Measurements from ENCODE around the gene BICRAL. TPM values are rescaled to one million over a fixed set of nuclear protein-coding genes. Genes with fewer than 3 reads are reported as not detected.

Gene BICRAL
- total RNA-seq, 1 donor from 2014 or later, result 21.0 TPM

- Histone ChIP-seq H3K27ac (no peak overlapping the region), H3K4me1 (no peaks in the 10 kb centered on the region), H3K4me3 (no peak overlapping the region), H3K27me3 (no peaks in the 10 kb centered on the region), H3K36me3 (peaks cover 95% of the 10 kb centered on the region), H3K9me3 (no peaks in the 10 kb centered on the region)
- DNase-seq (no peak), ATAC-seq (no peak)
- TF ChIP-seq, protein P1, sequence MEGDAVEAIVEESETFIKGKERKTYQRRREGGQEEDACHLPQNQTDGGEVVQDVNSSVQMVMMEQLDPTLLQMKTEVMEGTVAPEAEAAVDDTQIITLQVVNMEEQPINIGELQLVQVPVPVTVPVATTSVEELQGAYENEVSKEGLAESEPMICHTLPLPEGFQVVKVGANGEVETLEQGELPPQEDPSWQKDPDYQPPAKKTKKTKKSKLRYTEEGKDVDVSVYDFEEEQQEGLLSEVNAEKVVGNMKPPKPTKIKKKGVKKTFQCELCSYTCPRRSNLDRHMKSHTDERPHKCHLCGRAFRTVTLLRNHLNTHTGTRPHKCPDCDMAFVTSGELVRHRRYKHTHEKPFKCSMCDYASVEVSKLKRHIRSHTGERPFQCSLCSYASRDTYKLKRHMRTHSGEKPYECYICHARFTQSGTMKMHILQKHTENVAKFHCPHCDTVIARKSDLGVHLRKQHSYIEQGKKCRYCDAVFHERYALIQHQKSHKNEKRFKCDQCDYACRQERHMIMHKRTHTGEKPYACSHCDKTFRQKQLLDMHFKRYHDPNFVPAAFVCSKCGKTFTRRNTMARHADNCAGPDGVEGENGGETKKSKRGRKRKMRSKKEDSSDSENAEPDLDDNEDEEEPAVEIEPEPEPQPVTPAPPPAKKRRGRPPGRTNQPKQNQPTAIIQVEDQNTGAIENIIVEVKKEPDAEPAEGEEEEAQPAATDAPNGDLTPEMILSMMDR (IDR thresholded peaks at IDR 0.05), result no peak
- intact Hi-C loops (cut with DNase I), result no loop called here
Measured at GRCh38 chr6:42864602-42865001, 82.8 kb downstream of the BICRAL start.

GRCh38 chr6:42870145-42870936, 88.5 kb downstream of the BICRAL start:
- ATAC-seq (no peak), DNase-seq (no peak)
- intact Hi-C loops (cut with DNase I), result loop anchor here (10.0 kb wide), 1 partner anchor 206 kb away; no protein-coding TSS in a partner anchor
- Histone ChIP-seq H3K27me3 (no peaks in the 10 kb centered on the region), H3K4me1 (no peaks in the 10 kb centered on the region), H3K36me3 (peaks cover 38% of the 10 kb centered on the region), H3K27ac (no peak overlapping the region), H3K9me3 (no peaks in the 10 kb centered on the region), H3K4me3 (no peak overlapping the region)
- TF ChIP-seq, protein P1 (IDR thresholded peaks at IDR 0.05), result no peak

DNA sequence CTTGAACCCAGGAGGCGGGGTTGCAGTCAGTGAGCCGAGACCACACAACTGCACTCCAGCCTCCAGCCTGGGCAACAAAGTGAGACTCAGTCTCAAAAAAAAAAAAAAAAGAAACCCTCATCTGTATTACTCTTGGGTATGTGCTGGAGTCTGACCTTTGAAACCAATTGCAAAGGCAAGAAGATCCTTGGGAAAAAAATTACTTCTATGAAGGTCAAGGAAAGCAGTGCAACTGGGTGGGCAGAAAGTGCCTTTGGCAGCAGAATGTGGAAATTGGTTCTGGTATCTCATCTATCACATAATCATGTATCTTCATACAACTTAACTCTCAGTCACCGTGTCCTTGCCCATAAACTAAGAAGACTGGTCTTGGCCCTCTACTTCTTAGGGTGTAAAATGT, 89.9 kb downstream of the BICRAL start:
- intact Hi-C loops (cut with DNase I), result loop anchor here (10.0 kb wide), 1 partner anchor 207 kb away; no protein-coding TSS in a partner anchor
- Histone ChIP-seq H3K9me3 (no peaks in the 10 kb centered on the region), H3K27ac (no peak overlapping the region), H3K27me3 (no peaks in the 10 kb centered on the region), H3K36me3 (peaks cover 24% of the 10 kb centered on the region), H3K4me3 (no peak overlapping the region), H3K4me1 (no peaks in the 10 kb centered on the region)
- TF ChIP-seq, protein P1 (IDR thresholded peaks at IDR 0.05), result no peak
- DNase-seq (no peak), ATAC-seq (no peak)

DNA sequence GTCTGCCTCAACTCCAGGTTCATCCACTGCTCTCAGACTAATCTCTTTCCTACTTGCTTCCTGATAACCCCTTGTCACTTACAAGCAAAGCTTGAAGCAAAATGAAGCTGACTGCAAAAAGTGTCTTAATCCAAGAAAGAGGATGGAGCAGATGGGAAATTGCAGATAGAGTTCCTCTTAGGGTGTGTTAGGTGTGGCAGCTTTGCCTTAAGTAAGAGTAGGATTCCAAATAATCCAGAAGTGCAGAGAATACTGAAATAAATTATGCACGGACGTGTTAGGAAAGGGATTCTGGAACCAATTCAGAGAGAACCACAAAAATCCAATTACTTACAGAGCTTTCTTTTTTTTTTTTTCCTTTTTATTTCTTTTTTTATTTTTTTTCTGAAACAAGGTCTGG, 91.5 kb downstream of the BICRAL start:
- no peak for ATAC-seq
- TF ChIP-seq, protein P1 (IDR thresholded peaks at IDR 0.05), result no peak

DNA sequence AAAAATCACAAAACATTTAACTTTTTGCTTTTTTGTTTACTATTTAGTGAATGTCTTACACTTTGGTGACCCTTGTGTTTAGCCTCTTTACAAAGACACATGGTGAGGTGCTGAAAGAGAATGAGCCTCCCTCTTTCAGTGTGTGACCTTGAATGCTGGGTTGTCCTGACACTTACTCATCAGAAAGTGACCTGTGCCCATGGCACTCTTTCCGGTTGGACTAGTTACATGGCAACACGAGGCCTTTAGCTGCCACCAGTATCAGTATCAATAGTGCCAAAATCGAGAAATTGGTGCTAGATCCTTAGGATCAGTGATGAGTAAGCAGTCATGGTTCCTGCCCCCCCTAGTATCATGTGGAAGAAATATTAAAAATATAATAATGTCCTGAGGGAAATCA, 95.8 kb downstream of the BICRAL start:
- intact Hi-C loops (cut with DNase I), result loop anchor here (10.0 kb wide), 1 partner anchor 213 kb away; no protein-coding TSS in a partner anchor
- peak overlapping the region; percentile 60 for H3K27ac ChIP-seq

More for the DNA sequence above, 91.5 kb downstream of the BICRAL start:
- Histone ChIP-seq H3K4me1 (no peaks in the 10 kb centered on the region), H3K27ac (no peak overlapping the region), H3K36me3 (peaks cover 11% of the 10 kb centered on the region), H3K27me3 (no peaks in the 10 kb centered on the region), H3K9me3 (no peaks in the 10 kb centered on the region), H3K4me3 (no peak overlapping the region)
- no peak for DNase-seq
- intact Hi-C loops (cut with DNase I), result loop anchor here (10.0 kb wide), 1 partner anchor 209 kb away; no protein-coding TSS in a partner anchor

More for the DNA sequence above, 95.8 kb downstream of the BICRAL start:
- TF ChIP-seq, protein P1 (IDR thresholded peaks at IDR 0.05), result no peak
- no peaks in the 10 kb centered on the region for H3K27me3 ChIP-seq
- peaks cover 19% of the 10 kb centered on the region for H3K36me3 ChIP-seq
- no peak for DNase-seq
- no peak for ATAC-seq
- peaks cover 15% of the 10 kb centered on the region for H3K4me1 ChIP-seq
- H3K9me3 ChIP-seq, result no peaks in the 10 kb centered on the region
- H3K4me3 ChIP-seq, result no peak overlapping the region
